Measurements from ENCODE around the gene CPOX.

CPOX gene

DNA sequence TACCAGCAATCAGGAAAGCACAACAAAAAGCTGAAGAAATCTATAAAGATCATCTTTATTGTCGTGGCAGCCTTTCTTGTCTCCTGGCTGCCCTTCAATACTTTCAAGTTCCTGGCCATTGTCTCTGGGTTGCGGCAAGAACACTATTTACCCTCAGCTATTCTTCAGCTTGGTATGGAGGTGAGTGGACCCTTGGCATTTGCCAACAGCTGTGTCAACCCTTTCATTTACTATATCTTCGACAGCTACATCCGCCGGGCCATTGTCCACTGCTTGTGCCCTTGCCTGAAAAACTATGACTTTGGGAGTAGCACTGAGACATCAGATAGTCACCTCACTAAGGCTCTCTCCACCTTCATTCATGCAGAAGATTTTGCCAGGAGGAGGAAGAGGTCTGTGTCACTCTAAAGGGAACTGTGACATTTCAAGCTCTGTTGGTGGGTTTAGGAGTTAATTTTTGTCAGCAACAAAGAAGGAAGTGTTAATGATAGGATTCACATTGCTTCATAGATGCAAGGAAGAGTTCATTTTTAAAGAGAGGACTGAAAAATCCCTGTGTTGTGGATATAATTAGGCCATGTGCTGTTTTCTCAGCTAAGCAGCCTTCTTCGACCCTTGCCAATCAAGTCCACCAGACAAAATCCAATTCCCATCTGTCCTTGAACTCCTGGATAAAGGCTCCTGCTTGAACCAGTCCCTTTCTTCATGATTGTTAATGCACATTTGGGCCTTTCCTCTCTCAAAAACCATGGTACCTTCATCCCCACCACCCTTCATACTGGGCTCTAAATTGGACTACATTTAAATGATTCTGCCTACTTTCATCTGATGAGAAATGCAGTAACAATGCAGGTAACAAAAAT, 60.5 kb downstream of the CPOX start:
- DNase-seq, result no peak

DNA sequence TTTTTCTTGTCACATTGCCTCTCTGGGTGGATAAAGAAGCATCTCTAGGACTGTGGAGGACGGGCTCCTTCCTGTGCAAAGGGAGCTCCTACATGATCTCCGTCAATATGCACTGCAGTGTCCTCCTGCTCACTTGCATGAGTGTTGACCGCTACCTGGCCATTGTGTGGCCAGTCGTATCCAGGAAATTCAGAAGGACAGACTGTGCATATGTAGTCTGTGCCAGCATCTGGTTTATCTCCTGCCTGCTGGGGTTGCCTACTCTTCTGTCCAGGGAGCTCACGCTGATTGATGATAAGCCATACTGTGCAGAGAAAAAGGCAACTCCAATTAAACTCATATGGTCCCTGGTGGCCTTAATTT, 61.2 kb downstream of the CPOX start:
- DNase-seq, result no peak

DNA sequence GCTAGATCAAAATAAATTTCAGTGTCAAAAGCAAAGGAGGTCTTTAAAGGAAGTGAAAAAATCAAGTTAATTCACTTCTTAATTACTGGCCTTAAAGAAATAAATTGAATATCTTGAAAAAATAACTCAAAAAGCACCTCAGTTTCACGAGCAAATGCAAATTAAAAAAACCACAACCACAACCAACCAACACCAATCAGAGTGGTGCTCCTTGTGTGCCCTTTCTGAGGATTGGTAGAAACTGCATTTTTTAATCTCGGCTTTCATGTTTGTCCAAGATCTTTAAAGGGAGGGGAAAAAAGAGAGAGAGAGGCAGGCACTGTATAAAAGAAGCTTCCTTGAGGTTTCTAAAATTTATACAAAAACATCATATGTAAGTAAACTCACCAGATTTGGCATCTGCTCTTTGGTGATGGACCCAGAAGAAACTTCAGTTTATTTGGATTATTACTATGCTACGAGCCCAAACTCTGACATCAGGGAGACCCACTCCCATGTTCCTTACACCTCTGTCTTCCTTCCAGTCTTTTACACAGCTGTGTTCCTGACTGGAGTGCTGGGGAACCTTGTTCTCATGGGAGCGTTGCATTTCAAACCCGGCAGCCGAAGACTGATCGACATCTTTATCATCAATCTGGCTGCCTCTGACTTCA, 61.7 kb downstream of the CPOX start, which contains the start of gene GPR15:
GPR15 (plus strand) TSS at position 357 of the 653 bp plus-strand sequence; CDS start at position 413, 56 bp downstream.
- DNase-seq, result no peak

DNA sequence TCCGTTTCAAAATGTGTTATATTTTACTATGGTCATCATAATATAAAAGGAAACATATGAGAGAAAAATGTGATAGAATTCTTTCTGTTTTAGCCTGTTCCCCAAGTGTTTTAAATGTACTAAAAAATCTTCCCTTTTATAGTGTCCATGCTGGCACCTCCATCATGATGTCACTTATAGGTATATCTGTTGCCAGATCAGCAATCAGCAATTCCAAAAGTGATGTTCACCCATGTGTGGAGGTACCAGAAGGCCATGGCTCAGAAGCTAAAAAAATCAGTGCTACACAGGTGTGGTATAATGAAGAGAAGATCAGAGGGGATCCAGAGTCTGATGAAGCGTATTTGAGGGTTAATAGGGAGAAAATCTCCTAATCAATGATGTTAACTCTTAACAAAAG, 62.7 kb downstream of the CPOX start:
- no peak for DNase-seq

DNA sequence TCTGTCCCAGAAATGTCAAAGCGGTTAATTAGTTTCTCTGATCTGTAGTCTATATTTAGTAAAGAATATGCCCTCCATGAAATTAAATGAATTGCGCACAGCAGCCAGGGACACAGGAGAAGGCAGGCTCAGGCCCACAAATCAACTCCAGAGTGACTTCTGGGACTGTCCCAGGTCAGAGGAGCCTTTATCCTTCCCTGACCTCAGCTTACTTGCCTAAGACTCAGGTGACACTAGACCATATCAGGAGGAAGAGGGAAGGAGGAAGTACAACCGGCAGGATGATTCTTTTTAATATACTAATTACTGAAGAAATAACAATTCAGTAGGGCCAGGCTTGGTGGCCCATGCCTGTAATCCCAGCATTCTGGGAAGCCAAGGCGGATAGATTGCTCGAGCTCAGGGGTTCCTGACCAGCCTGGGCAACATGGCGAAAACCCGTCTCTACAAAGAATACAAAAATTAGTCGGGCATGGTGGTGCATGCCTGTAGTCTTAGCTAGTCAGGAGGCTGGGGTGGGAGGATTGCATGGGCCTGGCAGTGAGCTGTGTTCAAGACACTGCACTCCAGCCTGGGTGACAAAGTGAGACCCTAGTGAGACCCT, 63.5 kb downstream of the CPOX start:
- no peak for DNase-seq
